HG02840 (cell line): ENCODE results near the gene OR10A3.

Experiments
- ATAC-seq: cut with Tn5 transposase; IDR thresholded peaks from one replicate; pipeline ENCODE4 v1.9.1; 2021; ENCODE audit warnings: mild to moderate bottlenecking, moderate library complexity, moderate number of reproducible peaks; ENCODE audit not compliant: unreplicated experiment, low FRiP score

The OR10A3 gene

DNA sequence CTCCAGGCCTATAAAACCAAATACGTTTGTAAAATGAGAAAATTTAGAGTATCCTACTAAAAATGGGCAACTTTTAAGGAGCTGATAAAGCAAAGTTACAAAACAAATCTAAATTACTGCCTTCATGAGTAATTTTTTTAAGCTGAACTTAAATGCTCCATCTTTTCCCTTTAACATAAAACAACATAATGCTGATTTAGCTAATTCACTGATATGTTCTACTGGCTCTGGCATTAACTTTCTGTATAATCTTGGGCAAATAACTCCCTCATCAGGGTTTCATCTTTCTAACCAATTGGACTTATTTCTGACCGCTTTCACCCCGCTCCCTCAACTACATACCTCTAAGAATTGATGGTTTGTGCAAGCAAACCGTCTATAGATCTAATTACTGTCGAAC, 362 bp downstream of the OR10A3 start:
- no peak for ATAC-seq

DNA sequence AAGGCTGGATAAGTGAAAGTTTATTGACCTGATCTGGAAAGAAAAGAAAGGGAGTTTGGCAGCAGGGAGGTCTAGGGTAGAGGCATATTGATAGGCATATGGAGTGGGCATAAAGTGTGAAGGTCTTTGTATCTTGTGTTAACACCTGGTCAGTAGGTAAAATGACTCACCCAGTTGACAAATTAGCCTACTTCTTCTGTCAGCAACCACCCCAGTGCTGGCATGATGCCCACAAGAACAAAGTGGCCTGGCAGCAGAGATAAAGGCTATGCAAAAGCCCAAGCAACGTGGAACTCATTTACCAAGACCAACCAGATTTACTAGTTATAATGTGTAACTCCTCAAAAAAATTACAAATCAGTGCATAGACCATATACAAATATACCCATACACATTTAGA, 4.9 kb downstream of the OR10A3 start:
- no peak for ATAC-seq

DNA sequence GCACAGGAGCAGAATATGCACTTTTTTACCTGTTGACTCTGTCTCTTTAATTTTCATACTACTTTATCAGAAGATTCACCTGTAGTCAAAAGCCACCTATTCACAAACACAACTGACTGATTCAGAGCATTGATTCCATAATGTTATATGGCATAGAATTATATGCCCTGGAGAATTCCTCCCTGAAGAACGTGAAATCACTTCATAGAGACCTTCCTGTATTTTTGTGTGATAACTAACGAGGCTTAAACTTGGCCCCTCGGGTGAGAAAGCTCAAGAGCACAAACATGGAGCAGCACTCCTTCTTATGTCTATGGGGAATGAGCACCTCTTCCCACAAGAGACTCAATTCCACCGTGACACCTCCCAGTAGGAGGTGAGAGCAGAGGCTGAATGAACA, 10.3 kb downstream of the OR10A3 start, which contains the start of gene OR10A6:
Gene OR10A6, minus strand, starts transcription at position 101 of the 400 bp plus-strand sequence. CDS start 2,606 bp downstream, outside the sequence.
- ATAC-seq = no peak

DNA sequence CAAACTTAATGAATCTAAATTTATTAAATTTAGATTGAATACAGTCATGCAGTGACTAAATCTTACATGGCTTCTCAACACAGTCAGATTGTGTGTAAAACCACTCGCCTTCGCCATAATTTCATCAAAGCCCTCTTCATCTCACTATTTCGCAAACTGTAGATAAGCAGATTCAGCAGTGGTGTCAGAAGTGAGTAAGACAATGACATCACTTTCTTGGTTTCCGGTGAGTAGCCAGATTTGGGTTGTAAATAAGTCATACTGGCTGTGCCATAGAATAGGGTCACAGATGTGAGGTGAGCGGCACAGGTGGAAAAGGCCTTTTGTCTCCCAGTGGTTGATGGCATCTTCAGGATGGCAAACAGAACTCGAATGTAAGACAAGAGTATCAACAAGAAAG, 13.9 kb downstream of the OR10A3 start:
- ATAC-seq = no peak

DNA sequence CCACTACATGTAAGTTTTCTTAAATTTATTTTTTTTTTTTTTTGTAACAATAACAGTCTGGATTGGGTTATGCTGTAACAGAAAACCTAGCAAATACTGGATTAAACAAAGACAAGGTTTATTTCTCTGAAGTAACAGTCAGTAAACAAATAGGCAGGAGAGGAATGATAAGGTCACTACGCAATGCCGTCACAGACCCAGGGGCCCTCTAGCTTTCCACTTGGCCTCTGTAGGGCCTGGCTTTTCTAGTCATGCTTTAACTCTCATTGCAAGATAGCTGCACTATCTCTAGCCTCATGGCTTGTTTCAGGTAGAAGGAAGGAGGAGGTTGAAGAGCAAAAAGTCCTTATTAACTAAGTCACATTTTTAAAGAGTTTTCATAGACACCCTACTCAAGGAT, 17.0 kb downstream of the OR10A3 start:
- ATAC-seq = no peak

DNA sequence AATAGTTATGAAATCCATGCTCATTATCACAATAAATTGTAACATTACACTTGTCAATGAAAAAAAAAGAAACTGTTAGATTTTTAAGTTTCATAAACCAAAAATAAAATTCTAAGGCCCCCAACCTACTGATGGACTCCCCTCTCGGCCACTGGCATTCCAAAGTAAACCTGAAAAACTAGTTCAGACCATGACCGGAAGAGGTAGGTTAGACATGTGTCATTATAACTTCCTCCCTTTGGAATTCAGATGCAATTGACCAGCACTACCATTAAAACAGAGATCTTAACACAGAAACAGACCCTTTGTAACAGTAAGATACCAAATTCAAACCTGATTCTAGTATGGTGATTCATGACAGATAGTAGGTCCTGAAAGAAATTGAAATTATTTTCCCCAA, 23.4 kb downstream of the OR10A3 start:
- ATAC-seq = no peak

DNA sequence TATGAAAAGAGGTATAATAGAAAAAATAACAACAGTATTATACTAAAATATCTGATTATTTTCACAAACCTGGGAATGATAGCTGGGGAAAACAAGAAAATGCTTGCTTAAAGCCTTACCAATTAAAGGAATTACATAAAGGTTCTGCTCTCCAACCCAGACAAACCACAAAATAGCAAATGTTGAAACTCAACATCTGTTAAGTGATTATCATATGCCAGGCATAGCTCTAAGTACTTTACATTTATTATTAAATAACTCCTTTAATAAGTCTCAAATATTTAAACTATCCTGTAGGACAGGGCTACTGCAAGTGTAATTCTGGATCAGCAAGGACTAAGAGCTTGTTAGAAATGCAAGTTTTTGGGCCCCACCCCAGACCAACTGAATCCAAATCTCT, 30.5 kb downstream of the OR10A3 start:
- no peak for ATAC-seq

DNA sequence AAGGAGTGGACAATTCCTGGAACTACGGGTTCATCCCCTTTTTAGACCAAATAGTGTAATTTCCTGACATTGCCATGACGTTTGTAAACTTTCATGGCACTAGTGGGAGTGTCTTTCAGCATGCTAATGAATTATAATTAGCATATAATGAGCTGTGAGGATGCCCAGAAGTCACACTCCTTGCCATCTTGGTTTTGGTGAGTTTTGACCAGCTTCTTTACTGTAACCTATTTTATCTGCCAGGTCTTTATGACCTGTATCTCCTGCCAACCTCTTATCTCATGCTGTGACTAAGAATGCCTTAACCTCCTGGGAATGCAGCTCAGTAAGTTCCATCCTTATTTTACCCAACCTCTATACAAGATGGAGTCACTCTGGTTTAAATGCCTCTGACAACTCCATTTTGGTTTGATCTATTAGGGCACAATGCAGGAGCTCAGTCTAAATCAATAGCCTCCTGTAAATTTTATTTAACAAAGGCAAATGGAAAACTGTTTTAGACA, 31.2 kb downstream of the OR10A3 start:
- no peak for ATAC-seq

DNA sequence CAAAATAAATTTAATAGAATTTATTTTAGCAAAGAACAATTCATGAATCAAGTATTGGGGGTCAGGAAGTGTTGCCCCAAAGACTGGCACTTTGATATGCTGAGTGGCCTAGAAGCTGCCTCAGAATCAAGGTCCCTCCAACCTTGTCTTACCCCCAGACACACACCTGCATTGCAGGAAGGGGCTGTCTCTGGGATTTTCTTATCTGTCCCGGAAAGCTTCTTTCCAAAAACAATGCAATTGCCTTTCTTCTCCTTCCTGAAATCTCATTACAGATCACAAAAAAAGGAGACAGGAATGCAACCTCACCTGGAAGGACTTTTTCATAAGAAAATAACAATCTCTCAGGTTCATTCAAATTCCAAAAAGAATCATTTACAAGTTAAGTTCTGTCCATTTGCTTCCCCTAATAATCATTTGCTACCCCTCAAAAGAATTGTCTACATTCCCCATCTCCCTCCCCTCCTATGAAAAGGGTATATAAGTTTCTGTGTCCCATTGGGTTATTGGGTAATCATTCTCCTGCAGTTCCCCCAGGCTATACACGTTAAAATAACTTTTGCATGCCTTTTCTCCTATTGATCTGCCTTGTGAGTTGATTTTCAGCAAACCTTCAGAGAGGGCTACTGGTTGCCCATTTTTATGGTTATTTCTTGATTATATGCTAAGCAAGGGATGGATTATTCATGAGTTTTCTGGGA, 31.8 kb downstream of the OR10A3 start:
- no peak for ATAC-seq

DNA sequence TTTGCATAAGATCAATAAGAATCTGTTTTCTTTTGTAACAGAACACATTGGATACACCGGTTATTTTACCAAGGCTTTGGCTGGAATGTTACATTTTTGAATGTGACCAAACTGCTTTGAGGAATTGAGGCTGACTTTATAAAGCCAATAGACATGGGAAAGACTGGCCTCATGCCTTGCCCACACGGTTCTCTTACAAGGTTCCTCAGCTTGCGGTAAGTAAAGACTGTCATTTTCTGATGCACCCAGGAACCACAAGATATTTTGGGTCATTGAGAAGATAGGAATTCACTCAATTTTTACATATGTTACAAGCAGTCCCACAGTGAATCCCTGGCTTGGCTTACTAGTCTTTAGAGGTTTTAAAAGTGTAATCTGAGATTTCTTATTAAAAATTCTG, 34.4 kb downstream of the OR10A3 start:
- no peak for ATAC-seq

DNA sequence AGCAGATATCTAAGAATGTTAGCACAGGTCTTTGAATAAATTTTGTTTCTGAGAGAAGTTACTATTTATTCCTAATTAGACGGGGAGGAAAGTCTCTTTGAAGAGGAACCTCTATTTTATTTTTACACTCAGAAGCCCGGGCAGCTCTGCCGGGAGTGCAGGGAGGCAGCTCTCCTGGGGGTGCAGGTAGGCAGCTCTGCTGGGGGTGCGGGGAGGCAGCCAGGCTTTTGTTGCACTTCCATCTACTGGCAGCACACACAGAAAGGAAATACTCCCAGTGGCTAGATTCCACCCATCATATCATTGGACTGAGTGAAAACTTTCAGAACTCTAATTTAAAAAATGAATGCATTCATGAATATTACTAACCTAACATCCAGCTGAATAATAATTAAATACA, 35.0 kb downstream of the OR10A3 start:
- ATAC-seq = no peak

DNA sequence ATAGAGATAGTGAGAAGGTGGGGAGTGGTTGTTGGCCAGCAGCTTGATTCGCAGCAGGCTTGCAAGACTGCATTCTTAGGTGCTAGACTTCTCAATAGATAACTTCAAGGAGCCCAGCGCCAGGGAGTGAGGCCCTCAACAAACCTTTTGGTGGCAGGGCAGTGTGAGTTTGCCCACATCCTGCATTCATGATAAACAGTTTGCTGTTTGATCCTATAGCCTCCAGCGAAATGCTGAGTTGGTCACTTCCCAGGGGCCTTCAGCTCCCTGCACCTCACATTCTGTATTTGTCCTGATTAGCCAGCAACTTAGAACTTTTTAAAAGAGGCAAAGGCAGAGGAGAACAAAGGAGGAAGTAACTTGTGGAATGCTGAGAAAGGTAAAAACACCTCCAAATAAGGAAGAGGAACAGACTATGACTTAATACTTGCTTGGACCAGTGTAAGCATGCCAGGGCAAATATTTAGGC, 35.5 kb downstream of the OR10A3 start:
- no peak for ATAC-seq

DNA sequence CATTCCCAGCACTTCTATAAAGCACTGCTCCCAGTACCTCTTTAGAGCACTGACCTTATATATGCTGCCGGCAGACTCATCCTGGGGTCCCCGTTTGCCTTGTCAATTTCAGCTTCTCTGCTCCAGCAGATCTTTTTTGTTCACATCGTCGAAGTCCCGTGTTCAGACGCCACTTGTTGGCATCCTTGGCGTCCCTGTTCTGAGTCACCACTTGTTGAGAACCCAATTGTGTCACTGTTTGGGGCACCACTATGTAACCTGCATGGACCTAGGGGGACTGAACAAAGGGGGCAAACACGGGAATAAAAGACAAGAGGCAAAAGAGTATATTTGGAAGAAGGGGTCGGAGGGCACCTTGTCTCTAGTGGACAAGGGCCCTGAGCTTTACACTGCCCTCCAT, 36.0 kb downstream of the OR10A3 start:
- no peak for ATAC-seq

DNA sequence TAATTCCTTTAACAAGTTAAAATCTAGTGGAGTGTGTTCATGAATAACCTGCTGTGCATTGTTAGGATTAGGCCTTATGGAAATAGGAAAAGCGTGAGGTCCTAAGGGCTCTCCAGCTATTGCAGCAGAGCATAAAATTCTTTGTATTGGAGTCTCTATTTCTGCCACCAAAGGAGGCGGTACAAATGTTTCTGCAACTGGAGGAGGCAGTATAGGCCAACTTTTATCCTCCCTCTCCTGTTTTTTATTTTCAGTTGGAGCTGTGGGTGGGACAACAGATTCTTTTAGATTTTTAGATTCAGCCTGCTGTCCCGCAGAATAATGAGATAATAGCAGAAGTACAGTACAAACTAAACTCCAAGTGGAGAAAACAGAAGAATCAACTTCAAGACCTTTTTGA, 36.6 kb downstream of the OR10A3 start:
- no peak for ATAC-seq

DNA sequence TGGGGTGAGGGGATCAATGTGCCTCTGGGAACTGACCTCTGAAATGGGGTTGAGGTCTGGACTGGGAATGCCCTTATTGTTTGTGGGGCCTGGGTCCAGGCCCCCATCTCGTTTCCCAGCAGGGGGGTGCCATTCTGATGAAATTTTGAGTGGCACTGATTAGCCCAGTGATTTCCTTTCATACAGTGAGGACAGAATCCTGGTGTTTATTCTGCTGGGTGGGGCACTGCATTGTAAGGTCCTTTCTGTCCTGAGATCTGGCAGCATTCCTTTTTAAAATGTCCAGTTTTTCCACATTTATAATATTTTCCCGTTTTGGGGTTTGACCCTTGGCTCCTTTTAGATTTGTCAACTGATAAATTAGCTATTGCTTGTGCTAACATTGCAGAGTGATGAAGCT, 37.6 kb downstream of the OR10A3 start:
- no peak for ATAC-seq

DNA sequence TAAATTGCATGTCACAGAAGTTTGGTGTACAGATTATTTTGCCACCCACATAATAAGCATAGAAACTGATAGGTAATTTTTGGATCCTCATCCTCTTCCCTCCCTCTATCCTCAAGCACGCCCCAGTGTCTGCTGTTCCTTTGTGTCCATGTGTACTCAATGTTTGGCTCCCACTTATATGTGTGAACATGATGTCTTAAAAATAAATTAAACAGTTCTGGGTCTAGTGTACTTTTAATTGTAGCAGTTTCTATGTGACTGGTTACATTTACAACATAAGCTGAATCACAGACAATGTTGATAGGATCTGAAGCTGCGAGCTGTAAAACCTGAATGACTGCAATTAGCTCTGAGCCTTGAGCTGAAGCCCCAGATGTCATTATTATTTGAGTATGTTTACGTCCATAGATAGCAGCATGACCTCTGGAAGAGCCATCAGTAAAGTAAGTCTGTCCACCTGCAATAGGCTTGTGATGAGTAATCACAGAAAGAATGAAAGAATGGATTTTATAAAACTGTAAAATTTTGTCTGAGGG, 40.1 kb downstream of the OR10A3 start:
- ATAC-seq = no peak

DNA sequence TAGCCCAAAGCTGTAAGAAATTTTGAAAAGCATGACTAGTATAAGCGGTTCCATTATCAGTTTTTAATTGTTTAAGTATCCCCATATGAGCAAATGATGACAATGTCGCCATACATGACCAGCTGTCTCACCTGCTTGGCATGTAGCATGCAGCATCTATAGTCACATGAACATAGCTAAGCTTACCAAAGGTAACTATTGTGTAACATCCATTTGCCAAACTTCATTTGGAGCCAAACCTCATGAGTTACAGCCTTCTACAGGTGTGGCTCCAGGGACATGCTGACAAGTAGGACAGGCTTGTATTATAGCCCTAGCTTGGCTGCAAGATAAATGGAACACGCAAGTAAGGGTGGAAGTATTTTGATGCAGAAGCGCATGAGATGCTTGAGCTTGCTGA, 40.8 kb downstream of the OR10A3 start:
- ATAC-seq = no peak

DNA sequence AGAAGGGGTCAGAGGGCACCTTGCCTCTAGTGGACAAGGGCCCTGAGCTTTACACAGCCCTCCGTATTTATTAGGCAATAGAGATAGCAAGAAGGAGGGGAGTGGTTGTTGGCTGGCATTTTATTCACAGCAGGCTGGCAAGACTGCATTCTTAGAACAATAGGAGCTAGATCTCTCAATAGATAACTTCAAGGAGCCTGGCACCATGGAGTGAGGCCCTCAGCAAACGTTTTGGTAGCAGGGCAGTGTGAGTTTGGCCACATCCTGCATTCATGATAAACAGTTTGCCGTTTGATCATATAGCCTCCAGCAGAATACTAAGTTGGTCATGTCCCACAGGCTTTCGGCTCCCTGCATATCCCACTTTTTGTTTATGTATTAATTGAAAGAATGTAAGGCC, 42.1 kb downstream of the OR10A3 start:
- no peak for ATAC-seq

DNA sequence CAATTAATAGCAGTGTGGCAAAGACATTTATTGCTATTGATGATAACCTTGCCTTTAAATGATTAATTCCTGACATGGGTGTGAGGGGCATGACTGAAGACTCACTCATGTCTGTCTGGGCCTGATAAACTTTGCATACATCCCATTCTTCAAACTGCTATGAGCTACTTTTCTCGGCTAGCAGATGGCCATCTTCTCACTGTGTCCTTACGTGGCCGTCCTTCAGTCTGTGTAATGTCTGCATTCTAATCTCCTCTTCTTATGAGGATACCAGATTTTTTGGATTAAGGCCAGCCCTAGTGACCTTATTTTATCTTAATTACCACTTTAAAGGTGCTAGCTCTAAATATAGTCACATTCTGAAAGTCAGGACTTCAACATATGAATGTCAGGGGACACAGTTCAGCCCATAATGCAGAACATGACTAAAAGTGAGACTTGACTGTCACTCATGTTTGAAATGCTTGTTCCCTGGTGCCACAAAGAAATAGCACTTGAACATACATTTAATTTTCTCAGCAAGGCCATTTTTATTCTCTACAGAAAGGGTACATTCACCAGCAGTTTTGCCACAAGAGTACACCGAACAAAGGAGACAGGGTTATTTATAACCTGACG, 42.7 kb downstream of the OR10A3 start:
- ATAC-seq = no peak

DNA sequence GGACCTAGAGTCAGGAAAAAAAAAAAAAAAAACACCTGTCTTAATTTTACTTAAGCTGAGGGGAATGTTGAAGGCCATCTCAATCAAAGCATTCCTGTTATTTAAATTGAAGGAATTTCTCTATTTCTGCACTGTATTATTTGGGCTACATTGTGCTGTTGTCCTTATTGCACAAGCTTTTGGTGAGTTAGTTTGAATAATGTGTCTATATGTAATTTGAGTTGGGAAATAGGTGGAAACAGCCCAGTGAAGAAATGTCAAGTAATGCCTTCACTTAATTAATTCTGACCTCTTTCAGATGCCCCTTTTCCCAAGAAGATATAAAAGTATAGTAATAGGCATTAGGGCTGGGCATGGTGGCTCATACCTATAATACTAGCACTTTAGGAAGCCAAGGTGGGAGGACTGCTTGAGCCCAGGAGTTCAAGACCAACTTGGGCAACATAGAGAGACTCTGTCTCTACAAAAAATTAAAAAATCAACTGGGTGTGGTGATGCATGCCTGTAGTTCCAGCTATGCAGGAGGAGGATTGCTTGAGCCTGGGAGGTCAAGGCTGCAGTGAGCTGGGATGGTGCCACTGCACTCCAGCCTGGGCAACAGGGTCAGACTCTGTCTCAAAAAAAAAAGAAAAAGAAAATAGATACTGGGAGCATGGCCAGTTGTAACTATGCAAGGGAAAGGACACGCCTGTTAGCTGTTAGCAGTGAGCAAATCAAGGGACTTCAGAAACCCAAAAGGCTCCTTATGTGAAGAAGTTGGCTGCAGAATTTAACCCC, 45.3 kb downstream of the OR10A3 start:
- ATAC-seq = no peak

DNA sequence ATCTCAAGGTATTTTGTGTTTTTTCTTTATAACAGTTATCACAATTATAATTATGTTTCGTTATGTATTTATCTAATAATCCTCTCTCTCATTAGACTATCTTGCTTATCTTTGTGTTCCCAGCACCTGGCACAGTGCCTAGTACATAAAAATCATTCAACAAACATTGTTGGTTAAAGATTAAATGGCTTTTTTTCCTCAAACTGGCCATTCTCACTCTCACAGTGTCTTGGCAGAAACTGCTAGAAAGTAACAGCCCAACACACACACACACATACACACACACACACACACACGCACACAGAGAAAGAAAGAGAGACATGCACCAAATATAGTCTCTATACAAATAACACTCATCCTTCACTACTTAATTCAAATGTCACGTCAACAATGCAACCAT, 47.3 kb downstream of the OR10A3 start:
- ATAC-seq = no peak
